Measurements from ENCODE around the gene GPR87.
A peak's percentile ranks its signal among the peaks of the same experiment; 100 is the strongest.

GPR87 gene

DNA sequence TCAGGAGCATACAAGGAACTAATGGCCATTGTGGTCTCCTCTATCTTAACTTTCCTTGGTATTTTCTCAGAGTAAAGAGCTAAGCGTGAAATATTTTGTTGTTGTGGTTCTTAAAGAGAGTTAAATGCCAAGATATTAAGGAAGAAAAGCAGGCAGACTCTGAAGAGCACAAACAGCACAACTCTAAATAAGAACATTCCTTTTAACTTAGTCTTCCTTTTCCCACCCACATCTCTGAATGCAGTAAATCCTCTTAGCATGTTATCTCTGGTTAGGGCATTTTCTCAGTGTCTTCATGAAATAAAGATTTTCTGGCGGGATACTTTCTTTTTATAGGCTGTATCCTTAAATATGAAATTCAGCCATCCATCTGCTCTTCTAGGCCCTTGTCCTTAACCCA is 1.5 kb downstream of the GPR87 start:
- no peak for FAIRE-seq

DNA sequence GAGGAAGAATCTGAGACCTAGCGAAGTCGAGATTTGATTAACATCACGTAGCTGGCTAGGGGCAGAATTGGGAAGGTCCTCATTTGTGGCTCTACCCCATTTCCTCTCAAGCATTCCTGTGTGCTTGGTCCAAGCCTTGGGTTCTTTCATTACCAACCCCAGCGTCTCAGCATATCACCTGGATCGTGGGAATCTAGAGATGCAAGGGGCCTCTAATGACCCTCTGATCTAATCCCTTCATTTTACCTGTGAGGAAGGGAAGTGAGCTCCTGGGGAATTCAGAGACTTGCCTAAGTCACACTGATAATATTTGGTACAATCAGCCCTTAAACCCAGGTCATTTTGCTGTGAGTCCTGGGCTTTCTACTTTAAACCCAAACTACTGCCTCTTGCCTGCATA is 2.0 kb downstream of the GPR87 start:
- FAIRE-seq = no peak

DNA sequence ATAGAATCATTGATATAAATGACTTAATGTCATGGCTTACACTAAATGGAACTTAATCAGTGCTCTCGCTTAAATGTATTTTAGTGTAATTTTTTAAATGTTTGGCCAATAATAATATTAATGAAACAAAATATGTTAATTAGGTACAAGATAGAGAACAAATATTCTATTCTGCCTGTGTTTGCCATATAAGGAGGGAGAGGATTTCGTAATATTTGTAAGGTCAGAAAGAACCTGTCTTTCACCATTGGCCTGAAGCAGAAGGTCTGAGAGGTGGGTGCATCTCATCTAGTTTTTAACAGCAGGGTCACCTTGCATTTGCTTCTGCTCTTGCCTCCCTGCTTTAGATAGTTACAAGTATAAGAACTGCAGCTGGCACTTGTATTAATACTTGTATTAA is 2.5 kb downstream of the GPR87 start:
- no peak for FAIRE-seq

DNA sequence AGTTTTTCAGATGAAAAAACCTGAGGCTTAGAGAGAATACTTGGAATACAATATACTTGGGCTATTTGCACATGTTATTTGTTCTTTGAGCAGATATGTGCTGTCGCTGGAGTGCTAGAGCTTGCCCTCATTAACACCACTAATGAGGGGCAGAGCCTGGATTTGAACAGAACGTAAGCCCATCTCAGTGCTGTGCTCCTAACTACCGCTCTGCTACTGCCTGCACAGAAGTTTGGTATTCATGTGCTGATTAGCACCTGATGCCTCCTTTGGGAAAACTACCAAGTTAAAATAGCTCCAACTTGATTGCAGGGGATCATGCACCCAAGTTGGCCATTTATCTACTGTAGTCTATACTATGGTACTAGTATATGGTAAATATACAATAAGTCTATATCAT is 3.6 kb downstream of the GPR87 start:
- FAIRE-seq = no peak

DNA sequence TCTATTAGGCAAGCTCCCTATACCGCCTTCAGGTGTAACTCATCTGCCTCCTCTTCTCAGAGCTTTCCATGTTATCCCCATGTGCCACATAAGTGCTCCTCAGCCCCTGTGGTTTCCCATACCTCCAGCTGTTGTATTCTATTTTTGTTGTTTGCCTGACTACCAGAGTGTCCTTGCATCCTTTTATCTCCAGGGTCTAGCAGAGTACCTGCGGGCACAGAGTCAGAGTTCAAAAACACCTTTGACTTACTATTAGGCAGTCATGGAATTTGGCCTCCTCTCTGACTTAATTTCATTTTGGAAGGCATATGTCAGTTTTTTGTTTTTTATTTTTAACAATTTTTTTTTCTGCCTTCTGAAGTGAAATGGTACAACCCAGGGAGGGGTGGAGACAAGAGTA is 7.1 kb downstream of the GPR87 start:
- no peak for FAIRE-seq

DNA sequence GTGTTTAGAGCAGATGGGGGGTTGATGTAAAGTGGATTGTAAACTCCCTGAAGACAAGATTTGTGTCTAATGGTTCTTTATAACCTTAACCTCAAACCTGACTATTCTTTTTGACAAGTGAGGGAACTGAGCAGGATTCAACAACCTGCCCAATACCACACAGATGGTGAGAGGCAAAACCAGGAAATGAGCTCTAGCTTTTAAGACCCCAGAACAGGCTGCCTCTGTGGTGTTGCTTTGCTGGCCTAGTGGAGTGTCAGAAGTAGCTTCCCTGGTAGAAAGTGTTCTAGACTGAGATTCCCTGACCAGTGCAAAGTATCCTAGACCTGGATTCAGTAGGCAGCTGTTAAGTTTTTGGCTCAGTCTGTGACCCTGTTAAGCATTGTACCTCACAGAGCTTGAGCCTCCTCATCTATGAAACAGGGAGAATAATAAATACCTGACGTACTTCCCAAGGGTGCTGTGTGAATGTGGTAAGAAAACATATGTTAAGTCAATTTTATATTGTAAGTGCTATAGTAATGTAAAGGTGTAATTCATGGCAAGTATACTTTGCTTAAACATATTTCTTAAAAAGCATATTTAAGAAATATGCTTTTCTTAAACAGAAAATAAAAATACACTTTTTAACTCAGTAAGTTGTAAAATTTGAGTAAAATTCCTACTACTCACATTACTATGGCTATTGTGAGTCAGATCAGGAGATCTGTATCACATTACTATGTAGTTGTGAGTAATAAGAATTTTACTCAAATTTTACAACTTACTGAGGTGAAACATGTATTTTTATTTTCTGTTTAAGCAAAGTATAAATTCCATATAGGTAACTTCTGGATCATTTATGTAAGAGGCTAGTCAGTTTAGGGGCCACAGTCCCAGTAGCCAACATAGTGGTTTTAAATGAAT is 8.8 kb downstream of the GPR87 start:
- no peak for FAIRE-seq

DNA sequence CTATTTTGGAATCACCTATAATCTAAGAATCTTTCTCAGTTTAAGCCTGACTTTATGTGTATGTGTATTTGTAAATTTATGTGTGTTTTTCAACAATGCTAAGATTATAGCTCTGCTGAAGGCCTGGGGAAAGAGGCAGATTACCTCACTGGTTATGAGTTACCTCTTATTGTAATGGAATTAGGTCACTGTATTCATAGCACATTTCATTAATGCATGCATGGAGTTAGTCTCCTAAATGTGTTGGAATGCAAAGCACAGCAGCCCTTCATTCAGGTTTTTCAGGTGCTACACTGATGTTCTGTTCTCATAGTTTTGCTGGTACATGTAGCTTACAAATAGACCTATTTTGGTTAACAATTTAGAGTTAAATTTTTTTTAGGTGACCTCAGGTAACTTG is 9.5 kb downstream of the GPR87 start:
- no peak for FAIRE-seq

DNA sequence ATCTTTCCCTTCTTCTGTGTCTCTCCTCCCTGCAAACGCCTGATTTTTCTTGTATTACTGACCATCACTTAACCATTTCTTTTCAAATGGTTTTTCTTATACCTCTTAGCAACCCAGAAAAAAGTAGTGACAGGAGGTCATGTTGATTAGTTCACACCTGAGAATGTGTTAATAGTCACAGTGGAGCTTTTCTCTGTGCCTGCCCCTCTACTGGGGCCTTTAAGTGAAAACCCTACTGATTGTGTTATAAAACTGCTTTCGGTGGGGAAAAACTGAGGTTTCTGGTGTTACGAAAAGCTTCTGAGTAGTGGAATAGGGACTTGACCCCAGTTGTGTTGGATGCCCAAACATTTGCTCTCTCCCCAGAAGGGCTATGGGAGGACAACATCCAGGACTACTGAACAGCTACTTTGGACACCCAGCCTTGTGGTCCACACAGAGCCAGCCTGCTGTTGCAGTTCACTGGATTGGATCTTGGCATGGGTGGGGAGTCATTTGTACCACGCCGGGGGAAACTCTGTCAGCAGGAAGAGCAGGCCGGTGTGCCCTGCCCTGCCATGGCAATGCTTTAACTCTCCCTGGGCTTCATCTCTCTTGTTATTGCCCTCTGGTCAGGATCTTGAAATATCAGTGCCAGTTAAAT is 10.3 kb downstream of the GPR87 start:
- no peak for FAIRE-seq

DNA sequence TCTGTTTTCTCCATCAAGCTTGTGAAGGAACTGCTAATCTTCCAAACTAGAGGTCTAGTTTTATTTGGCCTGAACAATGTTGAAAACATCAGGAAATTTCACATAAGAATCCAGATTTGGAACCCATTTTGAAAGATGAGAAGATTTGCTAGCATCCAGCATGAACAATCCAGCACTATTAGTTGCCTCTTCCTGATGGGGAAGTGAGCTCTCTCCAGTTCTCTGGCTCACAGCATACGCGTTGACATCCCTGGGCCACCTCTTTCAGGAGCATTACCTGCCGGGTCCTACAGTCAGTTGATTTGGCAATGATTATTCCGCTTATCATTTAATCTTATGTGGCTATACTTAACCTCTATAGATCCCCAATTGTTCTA is 10.9 kb downstream of the GPR87 start:
- no peak for FAIRE-seq

DNA sequence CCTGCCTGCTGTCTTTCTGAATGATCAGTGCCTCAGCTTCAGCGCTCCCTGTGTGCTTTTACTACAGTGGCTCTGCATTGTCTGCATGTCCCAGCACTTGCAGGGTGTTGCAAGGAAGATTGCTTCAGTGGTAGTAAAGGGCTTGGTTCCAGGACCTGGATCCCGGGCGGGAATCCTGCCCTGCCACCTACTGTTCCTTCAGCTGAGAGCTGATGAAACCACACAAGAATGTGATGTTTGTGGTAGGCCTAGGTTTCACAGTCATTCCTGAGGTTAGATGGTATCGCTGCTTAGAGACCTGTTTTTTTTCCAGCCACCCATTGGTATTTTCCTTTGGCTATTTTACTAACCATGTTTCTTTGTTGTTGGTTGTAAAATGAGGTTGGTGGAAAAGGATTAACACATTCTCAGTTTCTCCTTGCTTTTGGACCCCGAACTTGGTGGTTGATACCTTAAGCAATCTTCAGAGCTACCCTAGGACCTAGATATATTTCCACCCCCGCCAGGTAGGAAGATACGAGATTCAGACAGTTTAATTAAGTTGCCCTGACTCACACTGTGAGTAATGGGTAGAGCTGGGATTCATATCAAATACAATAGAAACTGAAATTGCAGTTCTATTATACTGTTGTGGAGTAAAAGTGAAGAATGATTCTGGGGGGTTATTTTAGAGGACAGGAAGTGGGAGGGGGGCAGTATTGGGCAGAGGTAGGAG is 11.4 kb downstream of the GPR87 start:
- FAIRE-seq = no peak

DNA sequence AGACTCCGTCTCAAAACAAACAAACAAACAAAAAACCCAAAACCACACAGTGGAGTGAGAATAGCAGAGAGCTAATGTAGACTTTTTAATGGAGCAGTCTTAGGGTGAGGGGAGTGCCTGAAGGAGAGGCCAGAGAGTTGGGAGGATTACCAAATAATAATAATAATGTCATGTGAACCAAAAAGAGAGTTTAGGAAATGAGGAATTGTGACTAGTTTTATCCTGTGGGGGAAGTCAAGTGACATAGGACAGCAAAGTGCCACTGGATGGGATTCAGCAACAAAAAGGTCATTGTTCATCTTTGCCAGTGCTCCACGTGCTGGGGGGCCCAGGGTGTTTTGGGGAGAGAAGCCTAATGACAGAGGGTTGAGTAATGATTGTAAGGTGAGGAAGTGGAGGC is 12.9 kb downstream of the GPR87 start:
- FAIRE-seq = no peak

DNA sequence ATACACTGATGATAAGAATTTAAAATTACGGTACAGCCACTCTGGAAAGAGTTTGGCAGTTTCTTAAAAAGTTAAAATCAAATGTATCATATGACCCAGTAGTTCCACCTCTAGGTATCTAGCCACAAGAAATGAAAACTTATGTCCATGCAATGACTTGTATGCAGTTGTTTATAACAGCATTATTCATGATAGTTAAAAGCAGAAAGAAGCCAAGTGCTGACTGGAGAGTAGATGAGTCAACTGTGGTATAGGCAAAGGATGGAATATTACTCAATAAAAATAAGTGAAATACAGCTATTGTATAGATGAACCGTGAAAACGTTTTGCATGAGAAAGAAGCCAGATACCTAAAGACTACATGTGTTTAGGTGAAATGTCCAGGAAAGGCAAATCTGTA is 14.8 kb downstream of the GPR87 start:
- no peak for FAIRE-seq

DNA sequence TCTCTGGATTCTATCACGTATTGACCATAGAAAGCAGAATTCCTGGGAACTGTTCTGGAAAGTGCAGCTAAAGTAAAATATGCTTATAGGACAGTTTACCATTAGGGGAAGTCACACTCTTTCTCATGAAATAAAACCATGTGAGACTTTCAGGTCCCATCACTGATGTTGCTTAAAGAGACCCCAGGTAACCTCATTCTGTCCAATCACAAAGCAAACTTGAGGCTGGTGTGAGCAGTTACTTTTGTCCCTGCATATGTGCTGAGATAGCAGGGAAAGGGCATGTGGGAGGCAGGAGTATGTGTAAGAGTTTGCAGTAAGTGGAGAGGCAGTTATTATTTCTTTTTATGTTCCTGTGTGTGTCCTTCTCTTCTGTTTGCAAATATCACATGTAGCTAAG is 16.1 kb downstream of the GPR87 start:
- no peak for FAIRE-seq

DNA sequence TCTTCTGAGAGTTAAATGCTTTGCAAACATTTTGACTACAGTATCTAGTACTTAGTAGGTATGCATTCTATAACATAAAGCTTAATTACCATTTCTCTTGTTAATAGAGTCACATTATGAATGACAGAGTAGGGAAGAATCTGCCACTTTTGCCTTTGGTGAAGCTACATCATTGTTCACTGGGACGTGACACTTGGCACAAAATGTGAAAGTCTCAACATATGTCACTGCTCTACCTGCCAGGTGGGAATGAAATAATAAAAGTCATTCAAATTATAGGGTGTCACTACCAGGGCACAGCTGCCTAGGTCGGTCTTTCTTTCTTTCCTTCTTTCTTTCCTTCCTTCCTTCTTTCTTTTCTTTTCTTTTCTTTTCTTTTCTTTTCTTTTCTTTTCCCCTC is 17.6 kb downstream of the GPR87 start:
- FAIRE-seq = no peak

DNA sequence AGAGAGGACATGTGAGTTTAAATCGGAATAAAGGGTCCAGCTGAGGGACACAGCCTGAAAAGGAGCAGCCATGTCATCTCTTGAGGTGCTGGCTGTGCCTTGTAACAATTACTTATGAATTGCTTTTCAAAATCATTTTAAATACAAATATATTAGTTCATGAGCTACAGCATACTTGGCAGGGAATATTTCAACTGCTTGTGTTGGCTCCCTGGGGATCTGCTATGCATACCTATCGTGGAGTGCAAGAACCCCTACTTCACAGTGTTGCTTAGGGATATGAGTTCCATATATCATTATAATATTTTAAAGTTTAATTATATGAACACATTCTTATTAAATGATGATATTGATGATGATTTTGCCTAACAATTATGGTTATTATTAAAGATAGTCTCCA is 19.2 kb downstream of the GPR87 start:
- no peak for FAIRE-seq

DNA sequence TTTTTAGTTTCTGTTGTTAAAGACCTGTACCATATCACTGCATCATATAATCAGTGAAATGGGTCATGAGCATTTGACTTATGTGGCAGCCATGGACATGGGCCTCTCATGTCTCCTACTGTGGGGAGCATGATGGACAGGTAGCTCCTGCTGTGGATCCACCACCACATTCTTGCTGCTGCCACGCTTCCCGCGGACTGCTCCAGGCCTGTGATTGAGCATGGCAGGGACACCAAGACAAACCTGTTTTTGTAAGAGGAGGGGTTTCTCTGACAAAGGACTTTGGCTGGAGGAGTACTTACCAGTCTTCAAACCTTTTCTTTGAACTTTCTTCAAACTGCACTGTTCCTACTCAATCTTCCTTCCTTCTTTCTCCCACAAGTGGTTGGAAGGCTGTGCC is 20.4 kb downstream of the GPR87 start:
- no peak for FAIRE-seq

DNA sequence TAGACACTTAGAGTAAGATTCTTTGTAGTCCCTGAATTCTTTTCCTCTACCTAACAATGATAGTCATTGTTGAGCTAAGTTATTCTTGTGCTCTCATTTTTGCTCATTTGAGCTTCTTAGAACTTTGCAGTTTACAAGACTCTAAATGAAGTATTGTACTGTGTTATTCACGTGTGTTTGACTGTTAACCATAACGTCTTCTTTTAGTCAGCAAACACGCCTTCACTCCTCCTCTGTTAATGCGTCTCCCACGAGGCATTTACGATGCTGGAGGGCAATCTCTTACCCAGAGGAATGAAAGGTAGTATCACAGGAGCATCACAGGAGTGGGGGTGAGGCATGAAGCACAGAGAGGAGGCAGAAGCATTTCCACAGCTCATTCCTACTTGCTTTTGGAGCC is 23.5 kb downstream of the GPR87 start:
- FAIRE-seq = no peak

DNA sequence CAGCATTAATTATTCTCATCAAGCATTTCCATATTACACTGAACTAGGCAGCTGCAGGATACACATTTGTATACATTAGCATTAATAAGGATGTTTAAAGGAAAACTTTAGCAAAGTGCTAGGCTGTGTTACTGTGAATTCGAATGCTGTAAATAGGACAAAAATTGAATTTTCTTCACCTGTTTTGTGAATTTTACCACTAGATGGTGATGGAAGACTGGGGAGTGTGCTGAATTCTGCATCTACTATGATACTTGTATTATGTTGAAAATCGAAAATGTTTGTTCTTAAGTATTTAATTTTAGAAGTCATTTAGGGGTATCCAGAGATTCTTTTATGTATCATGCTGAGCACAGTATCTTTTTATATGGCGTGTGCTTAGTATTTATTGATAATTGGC is 25.9 kb downstream of the GPR87 start:
- no peak for FAIRE-seq

DNA sequence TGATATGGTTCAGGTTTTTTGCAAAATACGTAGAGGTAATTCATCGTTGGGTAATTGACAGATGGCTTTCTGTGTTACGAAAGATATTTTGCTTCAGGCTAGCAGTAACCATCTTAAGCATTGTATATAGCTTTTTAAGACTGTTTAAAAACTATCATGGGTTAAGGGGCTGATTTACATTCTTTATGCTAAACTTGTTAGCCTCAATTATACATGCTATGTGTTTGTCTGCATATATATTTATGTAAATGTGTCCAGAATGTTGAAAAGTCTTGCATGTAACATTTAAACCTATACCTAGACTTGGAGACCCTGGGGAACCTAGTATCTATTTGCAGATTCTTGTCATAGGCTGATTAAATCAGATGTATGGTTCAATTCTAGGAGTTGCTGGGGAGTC is 27.2 kb downstream of the GPR87 start:
- FAIRE-seq = no peak

DNA sequence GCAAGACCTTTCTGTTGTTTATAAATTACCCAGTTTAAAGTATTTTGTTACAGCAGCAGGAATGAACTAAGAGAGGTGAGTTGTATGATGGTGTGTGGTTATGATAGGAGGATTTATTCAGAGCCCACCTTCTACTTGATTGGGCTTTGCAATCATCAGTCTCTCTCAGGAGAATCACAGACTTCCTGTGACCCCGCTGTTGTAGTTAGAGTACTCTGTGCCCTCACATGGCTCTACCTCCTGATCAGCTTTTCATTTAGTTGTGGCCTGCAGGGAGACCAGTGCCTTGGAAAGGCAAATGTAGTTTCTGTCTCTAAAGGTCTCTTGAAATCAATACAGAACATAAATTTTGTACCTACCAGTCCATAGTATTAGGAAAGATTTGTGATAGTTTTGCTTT is 30.7 kb downstream of the GPR87 start:
- no peak for FAIRE-seq

DNA sequence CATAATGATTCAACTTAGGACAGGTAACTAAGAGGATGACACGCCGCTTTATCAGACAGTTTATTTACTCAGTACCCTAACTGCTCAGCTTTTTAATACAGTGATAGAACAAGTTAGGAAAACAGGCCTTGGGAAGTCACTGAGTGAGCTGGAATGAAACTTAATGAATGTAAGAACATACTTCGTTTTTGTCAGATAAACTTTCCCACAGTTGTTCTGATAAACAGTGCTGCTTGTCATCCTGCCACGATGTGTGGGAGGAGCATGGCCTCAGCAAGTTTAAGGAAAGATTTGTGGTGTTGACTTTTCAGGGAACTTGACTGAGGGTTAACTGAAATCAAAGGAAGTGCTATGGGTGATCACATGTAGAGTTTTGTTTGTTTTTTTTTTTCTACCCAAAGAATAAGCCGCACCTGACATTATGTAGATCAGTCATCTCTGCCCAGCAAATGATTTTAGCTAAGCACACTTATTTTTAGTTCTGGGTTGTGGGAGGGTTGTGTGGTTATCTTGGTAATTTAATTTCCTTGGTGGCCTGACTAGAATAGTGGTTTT is 32.6 kb downstream of the GPR87 start:
- no peak for FAIRE-seq

DNA sequence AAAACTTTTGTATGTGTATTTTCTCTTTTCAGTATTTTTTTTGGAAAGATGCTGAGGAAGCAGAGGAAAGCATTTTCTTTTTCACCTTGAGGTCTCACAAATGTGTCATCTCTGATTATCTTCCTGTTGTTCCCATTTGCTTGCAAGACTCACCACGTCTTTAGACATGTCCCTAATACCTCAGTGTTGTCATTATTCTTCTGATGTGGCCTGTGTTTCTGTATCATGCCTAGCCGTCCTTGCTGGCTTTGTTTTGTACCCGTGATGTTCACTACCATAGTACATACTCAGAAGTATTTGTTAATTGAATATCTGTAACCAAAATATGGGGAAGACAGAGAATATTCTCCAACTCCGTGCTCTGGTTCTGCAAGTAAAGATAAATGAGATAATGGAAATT is 33.2 kb downstream of the GPR87 start:
- no peak for FAIRE-seq

DNA sequence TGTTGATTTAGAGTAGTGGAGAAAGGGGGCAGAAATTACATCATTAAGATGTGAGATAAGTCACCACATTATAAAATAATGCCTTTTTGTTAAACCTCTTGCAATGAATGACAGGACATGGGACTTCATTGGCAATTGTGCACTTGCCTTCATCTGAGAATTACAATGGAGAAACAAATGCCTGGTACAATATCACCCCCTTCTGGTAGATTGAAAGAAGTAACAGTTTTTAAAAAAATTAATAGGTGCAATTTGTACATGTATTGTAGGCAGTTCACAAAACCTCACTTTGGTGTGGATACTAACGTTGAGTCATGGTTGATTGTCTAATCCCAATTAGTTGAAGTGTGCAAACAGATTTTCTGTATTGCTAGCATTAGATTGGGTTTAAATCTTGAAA is 33.7 kb downstream of the GPR87 start:
- peak; percentile 95 for FAIRE-seq
